Measurements from ENCODE around the gene TBC1D1.
A peak's percentile ranks its signal among the peaks of the same experiment; 100 is the strongest.

Gene TBC1D1

DNA sequence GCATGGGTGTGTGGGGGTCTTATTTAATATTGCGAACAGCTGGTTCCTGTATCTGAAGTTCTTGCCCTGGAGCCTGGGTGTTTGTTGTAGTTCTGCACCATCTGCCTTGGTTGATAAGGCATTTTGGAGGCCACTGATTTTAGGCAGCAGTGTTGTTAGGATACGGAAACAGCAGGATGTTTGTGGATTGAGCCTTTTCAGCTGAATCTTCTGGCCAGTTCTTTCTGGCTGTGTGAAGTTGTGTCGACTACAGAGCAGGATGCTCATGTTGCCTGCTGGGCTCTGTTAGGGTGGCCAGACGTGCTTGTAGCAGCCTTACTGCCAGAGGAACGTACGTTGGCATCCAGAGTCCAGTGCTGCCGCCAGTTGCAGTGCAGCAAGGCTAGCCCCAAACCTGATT is 203.5 kb downstream of the TBC1D1 start:
- peaks cover 58% of the 10 kb centered on the region for H3K36me3 Mint-ChIP-seq (ENCODE audit: low read depth)
- peak overlapping the region; percentile 65 to 87 (median 81) for H3K27ac Mint-ChIP-seq
- no peaks in the 10 kb centered on the region for H3K27me3 Mint-ChIP-seq (ENCODE audit: low read depth)
- H3K9me3 Mint-ChIP-seq, result no peaks in the 10 kb centered on the region
- TF ChIP-seq CTCF (IDR thresholded peaks at IDR 0.05; ENCODE audit: unreplicated experiment in 3 of 3), result no peak
- H3K4me1 Mint-ChIP-seq, result peaks cover 33% of the 10 kb centered on the region
- no peak overlapping the region for H3K4me3 Mint-ChIP-seq

DNA sequence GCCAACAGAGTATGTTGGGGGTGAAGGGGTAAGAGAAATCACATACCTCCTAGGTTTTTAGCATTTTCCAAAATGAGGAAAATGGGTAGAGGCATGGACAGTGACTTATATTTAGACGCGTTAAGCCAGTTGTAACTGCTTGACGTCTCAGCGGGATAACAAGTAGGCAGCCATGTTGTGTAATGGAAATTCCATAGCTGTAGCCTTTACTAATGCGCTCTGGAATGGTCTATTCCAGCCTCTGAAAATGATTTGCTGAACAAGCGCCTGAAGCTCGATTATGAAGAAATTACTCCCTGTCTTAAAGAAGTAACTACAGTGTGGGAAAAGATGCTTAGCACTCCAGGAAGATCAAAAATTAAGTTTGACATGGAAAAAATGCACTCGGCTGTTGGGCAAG is 204.8 kb downstream of the TBC1D1 start:
- TF ChIP-seq CTCF (IDR thresholded peaks at IDR 0.05; ENCODE audit: unreplicated experiment in 3 of 3), result no peak
- Mint-ChIP-seq H3K27ac (no peak overlapping the region), H3K27me3 (ENCODE audit: low read depth) (no peaks in the 10 kb centered on the region), H3K4me3 (no peak overlapping the region), H3K9me3 (no peaks in the 10 kb centered on the region), H3K4me1 (peaks cover 36% of the 10 kb centered on the region), H3K36me3 (ENCODE audit: low read depth) (peaks cover 54% of the 10 kb centered on the region)

DNA sequence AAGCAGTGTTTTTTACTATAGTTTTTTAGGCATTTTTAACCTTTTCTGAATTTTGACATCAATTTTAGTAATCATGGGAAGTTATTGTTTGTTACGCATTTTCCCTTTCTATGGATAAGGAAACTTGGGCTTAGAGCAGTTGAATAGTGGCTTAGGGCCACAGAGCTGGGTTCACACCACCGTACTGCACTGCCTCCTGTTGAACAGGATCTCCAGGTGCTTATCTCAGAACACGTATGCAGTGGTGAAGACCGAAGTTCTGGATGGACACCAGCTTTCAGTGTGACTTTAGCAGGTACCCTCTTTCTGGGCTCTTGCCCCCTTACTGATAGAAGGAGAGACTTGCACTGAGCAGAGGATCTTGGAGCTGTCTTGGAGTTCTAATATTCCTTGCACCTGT is 206.9 kb downstream of the TBC1D1 start:
- H3K36me3 Mint-ChIP-seq (ENCODE audit: low read depth), result peaks cover 48% of the 10 kb centered on the region
- peaks cover 30% of the 10 kb centered on the region for H3K4me1 Mint-ChIP-seq
- H3K9me3 Mint-ChIP-seq, result no peaks in the 10 kb centered on the region
- no peaks in the 10 kb centered on the region for H3K27me3 Mint-ChIP-seq (ENCODE audit: low read depth)
- TF ChIP-seq CTCF (IDR thresholded peaks at IDR 0.05; ENCODE audit: unreplicated experiment in 3 of 3), result no peak
- no peak overlapping the region for H3K4me3 Mint-ChIP-seq
- H3K27ac Mint-ChIP-seq, result no peak overlapping the region

GRCh38 chr4:38099020-38099600 is 208.2 kb downstream of the TBC1D1 start:
- no peaks in the 10 kb centered on the region for H3K27me3 Mint-ChIP-seq (ENCODE audit: low read depth)
- H3K36me3 Mint-ChIP-seq (ENCODE audit: low read depth), result peaks cover 52% of the 10 kb centered on the region
- TF ChIP-seq CTCF (IDR thresholded peaks at IDR 0.05; ENCODE audit: unreplicated experiment in 3 of 3), result no peak
- H3K4me1 Mint-ChIP-seq, result peaks cover 24% of the 10 kb centered on the region
- peak overlapping the region in 2 of 3 experiments; percentile 81 to 84 for H3K27ac Mint-ChIP-seq
- no peaks in the 10 kb centered on the region for H3K9me3 Mint-ChIP-seq
- H3K4me3 Mint-ChIP-seq, result no peak overlapping the region

DNA sequence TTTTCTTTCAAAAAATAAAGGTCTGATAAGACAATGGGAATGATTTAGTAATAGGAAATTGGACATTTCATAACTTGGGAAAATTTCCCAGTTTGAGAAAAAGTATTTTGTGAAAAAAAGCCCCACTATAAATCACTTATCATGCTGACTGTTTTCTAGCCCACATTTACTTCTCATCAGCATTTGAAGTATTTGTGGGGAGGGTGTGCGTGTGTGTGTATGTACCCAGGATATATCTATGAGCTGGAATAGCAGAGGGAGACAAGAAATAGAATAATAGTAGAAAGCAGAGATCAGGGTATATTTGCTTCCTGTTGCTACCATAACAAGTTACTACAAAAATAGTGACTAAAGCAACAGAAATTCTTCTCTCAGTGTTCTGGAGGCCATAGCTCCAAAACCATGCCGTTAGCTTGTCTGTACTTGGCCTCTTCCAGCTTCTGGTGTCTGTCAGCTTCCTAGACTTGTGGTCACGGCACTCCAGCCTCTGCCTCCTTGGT is 209.1 kb downstream of the TBC1D1 start:
- H3K9me3 Mint-ChIP-seq, result no peaks in the 10 kb centered on the region
- no peak for TF ChIP-seq CTCF (IDR thresholded peaks at IDR 0.05; ENCODE audit: unreplicated experiment in 3 of 3)

More for the DNA sequence above, 209.1 kb downstream of the TBC1D1 start:
- Mint-ChIP-seq H3K27ac (peak overlapping the region; percentile 34 to 84 (median 81)), H3K4me3 (no peak overlapping the region), H3K27me3 (ENCODE audit: low read depth) (no peaks in the 10 kb centered on the region), H3K4me1 (peaks cover 19% of the 10 kb centered on the region), H3K36me3 (ENCODE audit: low read depth) (peaks cover 53% of the 10 kb centered on the region)

Data from nephron (organoid).